H1 (cell line): ENCODE data around the gene MARS2.
"Not testable (repeated sequence)": the region's sequence is repeated elsewhere in the genome, so short reads cannot be mapped to it uniquely, and the experiment has no call there.

Source experiments
- CHD1 ChIP-seq: IDR thresholded peaks from 2 replicates; pipeline ENCODE4 v1.6.1; 2012; ENCODE audit warnings: low read depth, low read length, improper control_type of control experiment
- CREB1 ChIP-seq: IDR thresholded peaks from 2 replicates; pipeline ENCODE4 v1.6.1; 2012; ENCODE audit warnings: inconsistent platforms
- EZH2 ChIP-seq: fragments of 200-600 bp; sonication (generic); IDR thresholded peaks from 2 replicates; pipeline ENCODE4 v1.7.1; 2012; ENCODE audit warnings: low read depth, mild to moderate bottlenecking, moderate library complexity, low read length, inconsistent platforms; ENCODE audit not compliant: severe bottlenecking
- SUZ12 ChIP-seq: fragments of 200-600 bp; sonication (generic); IDR thresholded peaks from 2 replicates; pipeline ENCODE4 v1.6.1; 2012; ENCODE audit warnings: mild to moderate bottlenecking, inconsistent platforms, low read length, moderate library complexity, mixed read lengths
- ZNF274 ChIP-seq: IDR thresholded peaks from 2 replicates; pipeline ENCODE4 v1.7.0; 2012; ENCODE audit warnings: low read length, borderline replicate concordance; ENCODE audit errors: extremely low read depth
- TF ChIP-seq, protein P1 (sequence below), 3 experiments: IDR thresholded peaks; 1 replicate in 2 of 3; 2 replicates in 1 of 3; pipeline versions ENCODE4 v1.5.1 to v1.6.1; 2011; ENCODE audit warnings: low read length in 3 of 3, mild to moderate bottlenecking in 3 of 3, inconsistent platforms in 2 of 3, low read depth in 1 of 3, moderate library complexity in 1 of 3; ENCODE audit not compliant: insufficient read depth in 1 of 3; ENCODE audit errors: control extremely low read depth in 1 of 3
- TF ChIP-seq, protein P2 (sequence below): IDR thresholded peaks from 2 replicates; pipeline ENCODE4 v1.6.1; 2012; ENCODE audit warnings: inconsistent platforms

DNA sequence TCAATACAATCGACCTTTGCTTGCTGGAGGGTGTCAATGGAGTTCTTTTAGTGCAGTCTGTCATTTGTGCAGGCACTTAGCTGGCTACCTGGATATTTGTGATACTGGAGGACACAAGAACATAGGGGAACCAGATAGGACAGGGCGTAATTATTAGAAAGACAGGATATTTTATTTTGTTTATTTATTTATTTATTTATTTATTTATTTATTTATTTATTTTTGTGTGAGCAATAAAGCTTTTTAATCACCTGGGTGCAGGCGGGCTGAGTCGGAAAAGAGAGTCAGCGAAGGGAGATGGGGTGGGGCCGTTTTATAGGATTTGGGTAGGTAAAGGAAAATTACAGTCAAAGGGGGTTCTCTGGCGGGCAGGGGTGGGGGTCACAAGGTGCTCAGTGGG, 4.0 kb downstream of the MARS2 start:
- TF ChIP-seq CREB1, CHD1, EZH2, ZNF274, SUZ12: not testable (repeated sequence)
- TF ChIP-seq, protein P1, sequence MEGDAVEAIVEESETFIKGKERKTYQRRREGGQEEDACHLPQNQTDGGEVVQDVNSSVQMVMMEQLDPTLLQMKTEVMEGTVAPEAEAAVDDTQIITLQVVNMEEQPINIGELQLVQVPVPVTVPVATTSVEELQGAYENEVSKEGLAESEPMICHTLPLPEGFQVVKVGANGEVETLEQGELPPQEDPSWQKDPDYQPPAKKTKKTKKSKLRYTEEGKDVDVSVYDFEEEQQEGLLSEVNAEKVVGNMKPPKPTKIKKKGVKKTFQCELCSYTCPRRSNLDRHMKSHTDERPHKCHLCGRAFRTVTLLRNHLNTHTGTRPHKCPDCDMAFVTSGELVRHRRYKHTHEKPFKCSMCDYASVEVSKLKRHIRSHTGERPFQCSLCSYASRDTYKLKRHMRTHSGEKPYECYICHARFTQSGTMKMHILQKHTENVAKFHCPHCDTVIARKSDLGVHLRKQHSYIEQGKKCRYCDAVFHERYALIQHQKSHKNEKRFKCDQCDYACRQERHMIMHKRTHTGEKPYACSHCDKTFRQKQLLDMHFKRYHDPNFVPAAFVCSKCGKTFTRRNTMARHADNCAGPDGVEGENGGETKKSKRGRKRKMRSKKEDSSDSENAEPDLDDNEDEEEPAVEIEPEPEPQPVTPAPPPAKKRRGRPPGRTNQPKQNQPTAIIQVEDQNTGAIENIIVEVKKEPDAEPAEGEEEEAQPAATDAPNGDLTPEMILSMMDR (IDR thresholded peaks at IDR 0.05; ENCODE audit: control extremely low read depth in 1 of 3, insufficient read depth in 1 of 3, low read depth in 1 of 3, low read length in 3 of 3) = not testable (repeated sequence)
- TF ChIP-seq, protein P2, sequence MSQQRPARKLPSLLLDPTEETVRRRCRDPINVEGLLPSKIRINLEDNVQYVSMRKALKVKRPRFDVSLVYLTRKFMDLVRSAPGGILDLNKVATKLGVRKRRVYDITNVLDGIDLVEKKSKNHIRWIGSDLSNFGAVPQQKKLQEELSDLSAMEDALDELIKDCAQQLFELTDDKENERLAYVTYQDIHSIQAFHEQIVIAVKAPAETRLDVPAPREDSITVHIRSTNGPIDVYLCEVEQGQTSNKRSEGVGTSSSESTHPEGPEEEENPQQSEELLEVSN = not testable (repeated sequence)
